HepG2 (cell line): Measurements from ENCODE around the gene TSC1. TPM values are rescaled to one million over a fixed set of nuclear protein-coding genes. Genes with fewer than 3 reads are reported as not detected.

Experiments used
- ATAC-seq: fragments of 200-7000 bp; cut with Tn5 transposase; 3 replicates; pipeline ENCODE4 v1.9.1; 2020; ENCODE audit warnings: mild to moderate bottlenecking, moderate library complexity
- BruUV-seq: library from RNA; stranded (reverse); fragments of 400-500 nt; replicated peaks from 2 replicates; lab custom pipeline; 2021; lab: Mats Ljungman, UMichigan
- CTCF ChIA-PET: fragments of 300-600 bp; formaldehyde crosslinking; extraction: SDS; loops from one replicate; lab custom pipeline; 2021; ENCODE audit warnings: low total read pairs, inconsistent platforms, low intra/inter-chr PET ratio; lab: Yijun Ruan, JAX
- POLR2A ChIA-PET: fragments of 350-600 bp; sonication (Branson Sonifier 250); formaldehyde crosslinking; loops from one replicate; lab custom pipeline; 2020; ENCODE audit warnings: antibody characterized with exemption, inconsistent platforms; lab: Yijun Ruan, JAX
- DNase-seq: peaks from one replicate; pipeline ENCODE4 v3.0.0-alpha.2; 2015; ENCODE audit warnings: low spot score
- FAIRE-seq: peaks from 3 replicates; lab custom pipeline; 2011; peaks lifted over from hg19 to GRCh38; lab: Jason Lieb, UNC
- H2AFZ ChIP-seq: one replicate; pipeline ENCODE4 v1.6.1; 2011; ENCODE audit warnings: low read length, inconsistent platforms
- H3K27ac ChIP-seq: fragments of 300-600 bp; 3 replicates; pipeline ENCODE4 v1.8.0; 2011; ENCODE audit warnings: mixed run types, mild to moderate bottlenecking, mixed read lengths, low read length, inconsistent platforms; ENCODE audit not compliant: insufficient read depth; ENCODE audit errors: extremely low read length
- H3K27me3 ChIP-seq, 2 experiments: fragments of 200-600 bp in 1 of 2; 2 replicates in 1 of 2; 3 replicates in 1 of 2; pipeline versions ENCODE4 v1.6.0 to v1.8.0; 2011; ENCODE audit warnings: low read length in 2 of 2, mild to moderate bottlenecking in 2 of 2, moderate library complexity in 2 of 2, inconsistent platforms in 1 of 2; ENCODE audit not compliant: insufficient read depth in 2 of 2, control insufficient read depth in 1 of 2
- H3K36me3 ChIP-seq, 2 experiments: fragments of 200-600 bp in 1 of 2; replicated peaks in 1 of 2; 2 replicates in 1 of 2; 3 replicates in 1 of 2; pipeline versions ENCODE4 v1.5.1 to v1.8.0; 2011; ENCODE audit warnings: low read length in 2 of 2, inconsistent platforms in 1 of 2; ENCODE audit not compliant: insufficient read depth in 2 of 2, control insufficient read depth in 1 of 2
- H3K4me1 ChIP-seq: 2 replicates; pipeline ENCODE4 v1.5.1; 2012; ENCODE audit warnings: low read length, inconsistent platforms; ENCODE audit not compliant: insufficient read depth
- H3K4me2 ChIP-seq: 2 replicates; pipeline ENCODE4 v1.6.0; 2011; ENCODE audit warnings: low read depth, low read length, inconsistent platforms
- H3K4me3 ChIP-seq, 3 experiments: fragments of 200-600 bp in 1 of 3; sonication (generic), shearing (Covaris generic) in 1 of 3; replicated peaks in 1 of 3; 2 replicates each; pipeline ENCODE4 v1.5.1; 2011 to 2016; ENCODE audit warnings: low read length in 3 of 3, inconsistent platforms in 2 of 3, low read depth in 2 of 3, mild to moderate bottlenecking in 2 of 3, control low read depth in 1 of 3, mixed read lengths in 1 of 3; ENCODE audit not compliant: insufficient read depth in 1 of 3
- H3K79me2 ChIP-seq: one replicate; pipeline ENCODE4 v1.6.1; 2011; ENCODE audit warnings: low read length, inconsistent platforms; ENCODE audit not compliant: insufficient read depth
- H3K9ac ChIP-seq: 2 replicates; pipeline ENCODE4 v1.6.0; 2011; ENCODE audit warnings: mild to moderate bottlenecking, low read depth, low read length, inconsistent platforms; ENCODE audit not compliant: insufficient read depth
- H3K9me3 ChIP-seq: 2 replicates; pipeline ENCODE4 v1.5.1; 2012; ENCODE audit warnings: mild to moderate bottlenecking, low read length
- H4K20me1 ChIP-seq: 2 replicates; pipeline ENCODE4 v1.6.0; 2011; ENCODE audit warnings: inconsistent platforms, mild to moderate bottlenecking, low read length, moderate library complexity; ENCODE audit not compliant: insufficient read depth
- CCAR2 ChIP-seq: fragments of 200-400 bp; formaldehyde crosslinking; optimal IDR thresholded peaks from 2 replicates; pipeline ENCODE3; 2018; ENCODE audit warnings: low read depth, mild to moderate bottlenecking, low read length, moderate library complexity
- EEA1 ChIP-seq: sonication (generic); formaldehyde crosslinking; IDR thresholded peaks from 2 replicates; pipeline ENCODE4 v1.5.1; 2020; ENCODE audit warnings: mild to moderate bottlenecking, missing genetic modification reagents, borderline replicate concordance
- HMG20B ChIP-seq: conservative IDR thresholded peaks from 2 replicates; pipeline ENCODE4 v1.6.1; 2016; ENCODE audit warnings: missing genetic modification reagents, missing compliant biosample characterization
- HNRNPLL ChIP-seq: fragments of 200-400 bp; formaldehyde crosslinking; IDR thresholded peaks from 2 replicates; pipeline ENCODE4 v1.6.1; 2017; ENCODE audit warnings: mild to moderate bottlenecking, low read depth, low read length; ENCODE audit not compliant: poor library complexity, severe bottlenecking
- KLF15 ChIP-seq: sonication (generic); formaldehyde crosslinking; IDR thresholded peaks from 2 replicates; pipeline ENCODE4 v1.8.1; 2023; ENCODE audit warnings: borderline replicate concordance, mild to moderate bottlenecking, inconsistent platforms, missing genetic modification reagents, mixed read lengths
- SNAPC4 ChIP-seq: sonication (generic); formaldehyde crosslinking; IDR thresholded peaks from 2 replicates; pipeline ENCODE4 v1.4.0; 2020; ENCODE audit warnings: mild to moderate bottlenecking, missing genetic modification reagents
- ZNF558 ChIP-seq: sonication (generic); formaldehyde crosslinking; IDR thresholded peaks from 2 replicates; pipeline ENCODE4 v1.9.0; 2022; ENCODE audit warnings: mild to moderate bottlenecking, missing genetic modification reagents, borderline replicate concordance
- ZNF792 ChIP-seq: IDR thresholded peaks from 2 replicates; pipeline ENCODE4 v1.6.1; 2016
- ZNF800 ChIP-seq: sonication (generic); formaldehyde crosslinking; IDR thresholded peaks from 2 replicates; pipeline ENCODE4 v1.4.0; 2020; ENCODE audit warnings: missing genetic modification reagents
- WGBS: methylation state at CpG from one replicate; pipeline ENCODE4 v1.1.6; 2017; ENCODE audit warnings: low lambda C conversion rate; 5-methylcytosine and 5-hydroxymethylcytosine counted together
- in situ Hi-C: cut with HindIII; loops from 2 replicates; pipeline ENCODE4 v1.10.0; 2017; ENCODE audit warnings: low pct_unique_long_range_greater_than_20kb; ENCODE audit not compliant: extremely low pct_ligation_motif_present
- intact Hi-C: fragments of 100-400 bp; cut with micrococcal nuclease; formaldehyde crosslinking; loops from one replicate; pipeline ENCODE4 v1.10.0; 2022; ENCODE audit not compliant: unreplicated experiment
- polyA plus RNA-seq, 8 experiments: library from polyadenylated mRNA; depleted of rRNA in 3 of 8; stranded (reverse) in 7 of 8; unstranded in 1 of 8; fragments of >200 nt; fragmentation: Illumina TruSeq in 4 of 8; extraction: Trizol in 4 of 8; gene quantifications; 2 replicates each; pipeline versions ENCODE4 v1.2.1 to v1.2.3, GENCODE V29; 2011 to 2016; ENCODE audit warnings: low read depth in 4 of 8, missing spikeins in 1 of 8, mixed read lengths in 1 of 8; ENCODE audit not compliant: insufficient read depth in 1 of 8
- total RNA-seq, 5 experiments: library from RNA; depleted of rRNA; stranded (reverse); fragments of >200 nt; fragmentation: Illumina TruSeq; extraction: Trizol; gene quantifications; 2 replicates each; pipeline ENCODE4 v1.2.3, GENCODE V29; 2016; ENCODE audit warnings: low read depth in 1 of 5
- TF ChIP-seq, protein P1 (sequence below): sonication (generic); formaldehyde crosslinking; conservative IDR thresholded peaks from 2 replicates; pipeline ENCODE4 v1.8.0; 2022; ENCODE audit warnings: missing genetic modification reagents
- TF ChIP-seq, protein P2 (sequence below): IDR thresholded peaks from 2 replicates; pipeline ENCODE4 v1.6.1; 2016; ENCODE audit warnings: low read depth
- TF ChIP-seq, protein P3 (sequence below): sonication (generic); formaldehyde crosslinking; IDR thresholded peaks from 2 replicates; pipeline ENCODE4 v1.8.0; 2022; ENCODE audit warnings: missing genetic modification reagents, low read depth, mild to moderate bottlenecking, borderline replicate concordance

TSC1 gene
- total and polyA plus RNA-seq, 2 of the 13 experiments (the other 11 are each of a cell fraction or from before 2014, with no cell fraction given), result 31.6 to 66.1 TPM

DNA sequence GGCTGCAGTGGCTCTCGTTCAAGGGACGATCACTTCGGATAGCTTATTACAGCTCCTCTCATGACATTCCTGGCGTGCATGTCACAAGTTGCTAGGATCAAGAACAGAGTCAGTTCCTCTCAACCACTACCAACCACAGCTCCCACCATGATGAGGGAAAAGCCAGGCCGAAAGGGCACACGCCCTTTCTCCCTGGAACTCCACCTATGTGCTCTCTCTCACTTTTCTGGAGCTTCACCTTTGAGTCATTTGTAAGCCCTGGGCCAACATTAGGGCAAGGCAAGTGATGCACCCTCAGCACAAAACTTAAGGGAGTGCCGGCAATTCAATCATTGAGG, 64.1 kb downstream of the TSC1 start:
- no peak for TF ChIP-seq HMG20B (CRISPR knock-in tag)
- no peak for TF ChIP-seq HNRNPLL
- TF ChIP-seq, protein P1, sequence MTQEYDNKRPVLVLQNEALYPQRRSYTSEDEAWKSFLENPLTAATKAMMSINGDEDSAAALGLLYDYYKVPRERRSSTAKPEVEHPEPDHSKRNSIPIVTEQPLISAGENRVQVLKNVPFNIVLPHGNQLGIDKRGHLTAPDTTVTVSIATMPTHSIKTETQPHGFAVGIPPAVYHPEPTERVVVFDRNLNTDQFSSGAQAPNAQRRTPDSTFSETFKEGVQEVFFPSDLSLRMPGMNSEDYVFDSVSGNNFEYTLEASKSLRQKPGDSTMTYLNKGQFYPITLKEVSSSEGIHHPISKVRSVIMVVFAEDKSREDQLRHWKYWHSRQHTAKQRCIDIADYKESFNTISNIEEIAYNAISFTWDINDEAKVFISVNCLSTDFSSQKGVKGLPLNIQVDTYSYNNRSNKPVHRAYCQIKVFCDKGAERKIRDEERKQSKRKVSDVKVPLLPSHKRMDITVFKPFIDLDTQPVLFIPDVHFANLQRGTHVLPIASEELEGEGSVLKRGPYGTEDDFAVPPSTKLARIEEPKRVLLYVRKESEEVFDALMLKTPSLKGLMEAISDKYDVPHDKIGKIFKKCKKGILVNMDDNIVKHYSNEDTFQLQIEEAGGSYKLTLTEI (CRISPR knock-in tag), result no peak
- TF ChIP-seq ZNF558, result no peak
- TF ChIP-seq ZNF792 (CRISPR knock-in tag), result no peak
- TF ChIP-seq KLF15 (CRISPR knock-in tag), result no peak
- TF ChIP-seq SNAPC4 (CRISPR knock-in tag), result no peak
- no peak for TF ChIP-seq EEA1 (CRISPR knock-in tag)
- TF ChIP-seq CCAR2, result no peak
- no peak for TF ChIP-seq ZNF800 (CRISPR knock-in tag)
- TF ChIP-seq, protein P2, sequence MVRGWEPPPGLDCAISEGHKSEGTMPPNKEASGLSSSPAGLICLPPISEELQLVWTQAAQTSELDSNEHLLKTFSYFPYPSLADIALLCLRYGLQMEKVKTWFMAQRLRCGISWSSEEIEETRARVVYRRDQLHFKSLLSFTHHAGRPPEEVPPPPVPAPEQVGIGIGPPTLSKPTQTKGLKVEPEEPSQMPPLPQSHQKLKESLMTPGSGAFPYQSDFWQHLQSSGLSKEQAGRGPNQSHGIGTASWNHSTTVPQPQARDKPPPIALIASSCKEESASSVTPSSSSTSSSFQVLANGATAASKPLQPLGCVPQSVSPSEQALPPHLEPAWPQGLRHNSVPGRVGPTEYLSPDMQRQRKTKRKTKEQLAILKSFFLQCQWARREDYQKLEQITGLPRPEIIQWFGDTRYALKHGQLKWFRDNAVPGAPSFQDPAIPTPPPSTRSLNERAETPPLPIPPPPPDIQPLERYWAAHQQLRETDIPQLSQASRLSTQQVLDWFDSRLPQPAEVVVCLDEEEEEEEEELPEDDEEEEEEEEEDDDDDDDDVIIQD (CRISPR knock-in tag), result no peak
- TF ChIP-seq, protein P3, sequence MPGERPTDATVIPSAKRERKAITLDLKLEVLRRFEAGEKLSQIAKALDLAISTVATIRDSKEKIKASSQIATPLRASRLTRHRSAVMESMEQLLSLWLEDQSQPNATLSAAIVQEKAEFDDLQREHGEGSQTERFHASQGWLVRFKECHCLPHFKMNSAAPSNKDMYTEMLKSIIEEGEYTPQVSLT (CRISPR knock-in tag), result no peak
- TF ChIP-seq, all 625 proteins: peak for 0
- ATAC-seq (no peak), FAIRE-seq (no peak), DNase-seq (no peak)
- ChIA-PET POLR2A (no interaction called here), CTCF (no interaction called here)
- H3K27me3 ChIP-seq, result peaks cover 0 to 8% of the 10 kb centered on the region in 2 experiments; a peak in 3 of 5 replicates
- peaks cover 18% of the 10 kb centered on the region for H3K4me1 ChIP-seq
- WGBS, result 82% methylated on average over 7 of the region's 7 CpGs
- in situ Hi-C loops (no loop called here), intact Hi-C loops (no loop called here)
- H3K9ac ChIP-seq, result no peak overlapping the region
- no peak overlapping the region for H3K4me2 ChIP-seq
- H3K79me2 ChIP-seq, result no peaks in the 10 kb centered on the region
- H3K27ac ChIP-seq, result no peak overlapping the region
- no peaks in the 10 kb centered on the region for H4K20me1 ChIP-seq
- no peak overlapping the region for H2AFZ ChIP-seq
- H3K9me3 ChIP-seq, result no peaks in the 10 kb centered on the region
- H3K4me3 ChIP-seq, result no peak overlapping the region
- H3K36me3 ChIP-seq, result no peaks in the 10 kb centered on the region
- no TSS peak for BruUV-seq
